Measurements from ENCODE around the gene PROZ.

DNA sequence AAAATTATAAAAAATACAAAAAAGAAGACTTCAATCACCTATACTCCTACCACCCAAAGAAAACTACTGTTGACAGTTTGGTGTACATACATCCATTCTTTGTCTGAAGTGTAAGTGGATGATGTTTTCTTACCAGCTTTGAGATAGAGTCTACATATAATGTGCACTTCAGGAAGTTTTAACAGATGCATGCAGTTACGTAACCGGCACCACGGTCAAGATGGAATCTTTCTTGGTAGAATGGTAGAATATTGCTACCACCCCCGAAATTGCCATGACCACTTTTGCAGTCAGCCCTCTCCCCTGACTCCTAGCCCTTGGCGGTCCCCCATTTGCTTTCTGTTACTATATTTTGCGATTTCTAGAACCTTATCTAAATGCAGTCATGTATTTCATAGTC is 52.4 kb downstream of the PROZ start:
- TF ChIP-seq, protein P1, sequence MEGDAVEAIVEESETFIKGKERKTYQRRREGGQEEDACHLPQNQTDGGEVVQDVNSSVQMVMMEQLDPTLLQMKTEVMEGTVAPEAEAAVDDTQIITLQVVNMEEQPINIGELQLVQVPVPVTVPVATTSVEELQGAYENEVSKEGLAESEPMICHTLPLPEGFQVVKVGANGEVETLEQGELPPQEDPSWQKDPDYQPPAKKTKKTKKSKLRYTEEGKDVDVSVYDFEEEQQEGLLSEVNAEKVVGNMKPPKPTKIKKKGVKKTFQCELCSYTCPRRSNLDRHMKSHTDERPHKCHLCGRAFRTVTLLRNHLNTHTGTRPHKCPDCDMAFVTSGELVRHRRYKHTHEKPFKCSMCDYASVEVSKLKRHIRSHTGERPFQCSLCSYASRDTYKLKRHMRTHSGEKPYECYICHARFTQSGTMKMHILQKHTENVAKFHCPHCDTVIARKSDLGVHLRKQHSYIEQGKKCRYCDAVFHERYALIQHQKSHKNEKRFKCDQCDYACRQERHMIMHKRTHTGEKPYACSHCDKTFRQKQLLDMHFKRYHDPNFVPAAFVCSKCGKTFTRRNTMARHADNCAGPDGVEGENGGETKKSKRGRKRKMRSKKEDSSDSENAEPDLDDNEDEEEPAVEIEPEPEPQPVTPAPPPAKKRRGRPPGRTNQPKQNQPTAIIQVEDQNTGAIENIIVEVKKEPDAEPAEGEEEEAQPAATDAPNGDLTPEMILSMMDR (IDR thresholded peaks at IDR 0.05) = no peak
- no peak for TF ChIP-seq POLR2A (IDR thresholded peaks at IDR 0.05)
